CMK (cell line): ENCODE results near the gene LOXL3.
"Not testable (repeated sequence)": the region's sequence is repeated elsewhere in the genome, so short reads cannot be mapped to it uniquely, and the experiment has no call there.

Experiments used
- DNase-seq: peaks from one replicate; pipeline ENCODE4 v3.0.0-alpha.2; 2010; ENCODE audit warnings: low read depth

Gene LOXL3

GRCh38 chr2:74573747-74574562, 20.2 kb upstream of the LOXL3 start:
- DNase-seq: no peak

GRCh38 chr2:74572178-74572925, 18.6 kb upstream of the LOXL3 start:
- DNase-seq: no peak

- DNase-seq: no peak
These were observed 17.3 kb upstream of the LOXL3 start for GRCh38 chr2:74571058-74571457.

GRCh38 chr2:74569686-74570085, 15.9 kb upstream of the LOXL3 start:
- no peak for DNase-seq

DNA sequence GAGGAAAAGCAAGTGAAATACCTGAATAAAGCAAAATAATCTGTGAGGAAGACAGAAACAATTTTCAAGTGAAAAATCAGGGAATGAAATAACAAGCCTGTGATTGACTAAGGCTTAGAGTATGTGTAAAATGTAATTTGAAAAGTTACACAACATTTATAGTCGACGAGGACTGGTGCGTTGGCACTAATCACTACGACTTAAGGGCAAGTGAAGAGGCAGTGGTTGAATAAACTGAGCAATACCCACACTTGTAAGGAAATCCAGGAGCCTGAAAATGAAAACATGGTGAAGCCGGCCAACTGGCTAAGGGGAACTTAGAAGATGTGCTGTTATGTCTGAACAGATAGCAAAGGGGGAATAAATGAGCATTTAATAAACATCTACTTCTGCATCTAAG, 14.1 kb upstream of the LOXL3 start:
- no peak for DNase-seq

GRCh38 chr2:74566754-74567085, 13.0 kb upstream of the LOXL3 start:
- DNase-seq: no peak

DNA sequence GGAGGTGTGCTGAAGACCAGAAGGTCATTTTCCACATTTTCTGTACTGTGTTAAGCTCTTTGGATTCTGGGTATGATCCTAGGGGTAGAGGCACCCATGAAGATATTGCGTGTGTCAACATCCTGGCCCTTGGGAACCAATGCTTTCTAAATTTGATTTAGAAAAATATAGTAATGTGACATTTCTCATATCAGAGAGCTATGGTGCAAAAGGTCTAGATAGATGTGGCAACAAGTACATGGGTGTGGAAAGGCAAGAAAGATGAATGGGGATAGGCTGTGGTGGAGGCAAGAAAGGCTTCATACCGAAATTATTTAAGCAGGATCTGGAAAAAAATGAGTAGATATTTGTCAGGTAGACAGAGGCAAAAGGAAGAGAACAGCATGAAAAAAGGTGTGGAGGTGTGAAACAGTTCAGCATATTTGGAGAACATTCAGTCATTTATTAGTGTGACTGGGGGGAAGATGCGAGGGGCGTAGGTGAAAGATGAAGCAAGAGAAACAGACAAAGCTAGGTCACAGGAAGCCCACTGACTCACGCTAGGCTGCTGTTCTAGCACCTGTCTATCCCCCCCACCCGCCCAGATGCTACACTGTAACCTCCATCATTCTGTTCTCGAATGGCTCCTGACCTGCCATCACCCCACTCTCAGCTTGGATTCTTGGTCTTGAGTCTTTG, 12.5 kb upstream of the LOXL3 start:
- no peak for DNase-seq

GRCh38 chr2:74564222-74564621, 10.5 kb upstream of the LOXL3 start:
- DNase-seq: no peak

GRCh38 chr2:74562126-74562775, 8.5 kb upstream of the LOXL3 start:
- DNase-seq: no peak

DNA sequence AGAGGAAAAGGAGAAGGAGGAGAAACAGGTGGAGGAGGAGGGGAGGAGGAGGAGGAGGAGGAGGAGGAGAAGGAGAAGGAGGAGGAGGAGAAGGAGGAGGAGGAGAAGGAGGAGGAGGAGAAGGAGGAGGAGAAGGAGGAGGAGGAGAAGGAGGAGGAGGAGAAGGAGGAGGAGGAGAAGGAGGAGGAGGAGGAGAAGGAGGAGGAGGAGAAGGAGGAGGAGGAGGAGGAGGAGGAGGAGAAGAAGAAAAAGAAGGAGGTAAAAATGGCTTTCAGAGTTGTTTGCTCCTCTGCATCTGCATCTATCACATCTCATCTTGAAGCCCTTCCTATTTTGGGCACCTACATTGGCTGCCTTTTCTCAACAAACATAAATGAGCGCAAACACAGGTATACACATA, 7.3 kb upstream of the LOXL3 start:
- DNase-seq: not testable (repeated sequence)

DNA sequence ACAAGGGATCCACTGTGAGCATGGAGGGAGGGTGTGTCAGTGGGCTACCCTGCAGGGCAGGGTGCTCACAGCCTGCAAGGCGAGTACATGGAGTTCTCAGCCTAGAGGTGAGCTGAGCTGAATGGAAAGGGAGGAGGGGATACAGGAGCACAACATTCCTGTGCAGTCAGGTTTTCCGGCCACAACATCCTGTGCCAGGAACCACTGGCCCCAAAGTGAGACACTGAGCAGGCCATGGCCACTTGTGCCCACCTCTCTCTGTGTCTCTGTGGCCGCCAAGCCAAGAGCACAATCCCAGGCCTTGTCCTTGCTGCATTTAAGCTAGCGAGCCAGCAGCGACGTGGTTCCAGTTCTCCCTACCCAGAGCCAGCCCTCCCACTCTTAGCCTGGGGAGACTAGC, 6.8 kb upstream of the LOXL3 start:
- no peak for DNase-seq

DNA sequence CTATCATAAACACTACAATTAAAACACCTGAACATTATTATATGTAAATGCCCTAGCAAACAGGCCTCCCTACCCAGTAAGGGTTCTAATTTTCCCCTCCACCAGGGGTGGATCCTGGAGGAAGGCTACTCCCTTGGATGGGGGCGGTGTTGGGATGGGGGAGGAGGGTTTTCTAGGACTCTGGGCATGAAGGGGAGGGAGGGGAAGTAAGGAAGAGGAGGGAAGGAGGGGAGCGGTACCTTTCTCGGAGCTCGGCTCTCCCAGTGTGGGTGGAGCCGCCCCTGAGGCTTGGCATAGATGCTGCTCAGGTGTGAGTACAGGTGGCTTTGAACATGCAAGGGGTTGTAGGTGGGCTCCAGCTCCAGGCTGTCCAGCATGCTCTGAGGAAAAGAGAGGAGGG, 6.2 kb upstream of the LOXL3 start:
- no peak for DNase-seq

- DNase-seq: no peak
These were observed 4.8 kb upstream of the LOXL3 start for GRCh38 chr2:74558284-74559230.

- no peak for DNase-seq
These were observed 3.2 kb upstream of the LOXL3 start for GRCh38 chr2:74556831-74557370.

DNA sequence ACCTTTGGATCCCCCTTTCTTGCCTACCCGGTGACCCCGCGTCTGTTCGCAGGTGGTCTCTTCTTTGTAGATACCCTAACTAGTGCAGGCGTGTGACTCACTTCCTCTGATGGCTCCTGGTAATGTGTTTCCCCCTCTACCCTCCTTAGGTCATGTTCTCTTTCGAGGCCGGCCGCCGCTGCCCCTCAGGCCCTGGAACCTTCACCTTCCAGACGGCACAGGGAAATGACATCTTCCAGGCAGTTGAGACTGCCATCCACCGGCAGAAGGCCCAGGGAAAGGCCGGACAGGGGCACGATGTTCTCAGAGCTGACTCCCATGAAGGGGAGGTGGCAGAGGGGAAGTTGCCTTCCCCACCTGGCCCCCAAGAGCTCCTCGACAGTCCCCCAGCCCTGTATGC, 2.4 kb upstream of the LOXL3 start:
- no peak for DNase-seq

GRCh38 chr2:74555610-74556103, 1.9 kb upstream of the LOXL3 start:
- no peak for DNase-seq

DNA sequence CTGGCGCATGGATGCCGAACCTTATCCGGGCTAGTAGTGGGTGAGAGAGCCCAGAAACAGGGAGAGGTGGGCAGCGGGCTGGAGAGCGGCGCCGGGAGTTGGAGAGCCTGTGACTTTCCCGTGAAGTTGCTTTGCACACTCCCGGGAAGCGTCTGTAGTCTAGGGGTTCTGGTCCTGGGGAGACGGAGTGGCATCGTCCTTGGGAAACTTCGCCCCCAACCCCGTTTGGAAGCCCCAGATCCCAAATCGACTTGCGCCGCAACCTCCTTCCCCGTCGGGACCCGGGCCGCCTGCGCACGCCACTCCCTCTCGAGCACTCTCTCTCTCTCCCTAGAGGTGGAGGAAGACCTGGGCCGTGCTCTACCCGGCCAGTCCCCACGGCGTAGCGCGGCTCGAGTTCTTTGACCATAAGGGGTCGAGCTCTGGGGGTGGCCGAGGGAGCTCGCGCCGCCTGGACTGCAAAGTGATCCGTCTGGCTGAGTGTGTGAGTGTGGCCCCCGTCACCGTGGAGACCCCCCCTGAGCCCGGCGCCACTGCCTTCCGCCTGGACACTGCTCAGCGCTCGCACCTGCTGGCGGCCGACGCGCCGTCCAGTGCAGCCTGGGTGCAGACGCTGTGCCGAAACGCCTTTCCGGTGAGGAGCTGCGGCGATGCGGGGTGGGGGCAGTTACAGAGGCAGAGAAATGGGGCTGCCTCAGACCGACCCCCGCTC, 1.2 kb upstream of the LOXL3 start:
- no peak for DNase-seq

- DNase-seq: no peak
These were observed 579 bp downstream of the LOXL3 start for GRCh38 chr2:74552914-74553811.
